Upper lobe of left lung (tissue), 6 donors: ENCODE data around the gene MORF4L1. TPM values are rescaled to one million over a fixed set of nuclear protein-coding genes. Genes with fewer than 3 reads are reported as not detected.
"Not testable (repeated sequence)": the region's sequence is repeated elsewhere in the genome, so short reads cannot be mapped to it uniquely, and the experiment has no call there.

Source experiments
- ATAC-seq, 2 donors: fragments of 200-7000 bp; cut with Tn5 transposase; one replicate each; pipeline ENCODE4 v1.9.1; 2022; ENCODE audit warnings: mild to moderate bottlenecking in 2 of 2, moderate library complexity in 2 of 2; ENCODE audit not compliant: low FRiP score in 2 of 2
- DNase-seq, 2 donors: peaks; one replicate each; pipeline ENCODE4 v3.0.0-alpha.2; 2019 to 2020
- H3K27ac ChIP-seq, 4 donors: fragments of 200-600 bp; sonication (generic); one replicate each; pipeline ENCODE4 v1.5.1; 2016 to 2019
- H3K27me3 ChIP-seq, 4 donors: fragments of 200-600 bp; sonication (generic); one replicate each; pipeline ENCODE4 v1.5.1; 2017 to 2019
- H3K36me3 ChIP-seq, 4 donors: fragments of 200-600 bp; sonication (generic); one replicate each; pipeline ENCODE4 v1.5.1; 2016 to 2019
- H3K4me1 ChIP-seq, 4 donors: fragments of 200-600 bp; sonication (generic); one replicate each; pipeline ENCODE4 v1.5.1; 2018 to 2019
- H3K4me3 ChIP-seq, 4 donors: fragments of 200-600 bp; sonication (generic); one replicate each; pipeline ENCODE4 v1.5.1; 2017 to 2019; ENCODE audit warnings: mild to moderate bottlenecking in 2 of 4, moderate library complexity in 1 of 4
- H3K9me3 ChIP-seq, 4 donors: fragments of 200-600 bp; sonication (generic); one replicate each; pipeline ENCODE4 v1.5.1; 2018 to 2019
- CTCF ChIP-seq, 6 experiments: fragments of 450-650 bp in 4 of 6; fragments of 200-600 bp in 2 of 6; sonication (generic) in 2 of 6; IDR thresholded peaks; one replicate each; pipeline ENCODE4 v1.5.1; 2016 to 2019; ENCODE audit warnings: antibody characterized with exemption in 6 of 6
- EP300 ChIP-seq, 4 donors: sonication (generic); formaldehyde crosslinking; IDR thresholded peaks; one replicate each; pipeline ENCODE4 v1.5.1; 2017; ENCODE audit warnings: antibody characterized with exemption in 4 of 4, control low read depth in 2 of 4
- POLR2A ChIP-seq, 4 donors: fragments of 450-650 bp; IDR thresholded peaks; one replicate each; pipeline ENCODE4 v1.5.1; 2016 to 2017; ENCODE audit warnings: antibody characterized with exemption in 4 of 4, mild to moderate bottlenecking in 2 of 4
- POLR2AphosphoS5 ChIP-seq, 2 donors: sonication (generic); formaldehyde crosslinking; IDR thresholded peaks; one replicate each; pipeline ENCODE4 v1.5.1; 2017; ENCODE audit warnings: antibody characterized with exemption in 2 of 2
- WGBS, 2 donors: methylation state at CpG; one replicate each; pipeline ENCODE4 v1.1.5; 2017 to 2018; 5-methylcytosine and 5-hydroxymethylcytosine counted together
- total RNA-seq, 6 donors: library from RNA; depleted of rRNA in 4 of 6; stranded (reverse); fragments of >200 nt in 4 of 6; gene quantifications; one replicate each; pipeline versions ENCODE4 v1.1.0 to v1.2.1, GENCODE V29; 2016 to 2021
- donor health status: DM: no; HTN: no; CAD: no; lungs with moderate emphysema.
- donor health status: DM: no; HTN: yes; CAD: no; lungs with severe emphysema.

The MORF4L1 gene
- total RNA-seq, 6 donors from 2014 or later = 202 to 462 (median 292) TPM

- TF ChIP-seq POLR2A (IDR thresholded peaks at IDR 0.05) (no peak), EP300 (IDR thresholded peaks at IDR 0.05) (no peak), POLR2AphosphoS5 (IDR thresholded peaks at IDR 0.05) (no peak), CTCF (IDR thresholded peaks at IDR 0.05) (no peak)
Measured at GRCh38 chr15:78889000-78889399, 16.3 kb downstream of the MORF4L1 start.

GRCh38 chr15:78893538-78893937, 20.8 kb downstream of the MORF4L1 start:
- H3K9me3 ChIP-seq = no peaks in the 10 kb centered on the region
- ATAC-seq (no peak), DNase-seq (no peak)

More at GRCh38 chr15:78889000-78889399, 16.3 kb downstream of the MORF4L1 start:
- Histone ChIP-seq H3K27me3 (no peaks in the 10 kb centered on the region), H3K36me3 (peaks cover 47 to 97% (median 62%) of the 10 kb centered on the region in 4 donors), H3K9me3 (no peaks in the 10 kb centered on the region), H3K4me1 (peaks cover 0 to 20% (median 0%) of the 10 kb centered on the region in 4 donors), H3K4me3 (no peak overlapping the region), H3K27ac (no peak overlapping the region)
- no peak for DNase-seq
- no peak for ATAC-seq
- WGBS, 2 donors = 65% methylated on average over 4 of the region's 4 CpGs

GRCh38 chr15:78895471-78895870, 22.8 kb downstream of the MORF4L1 start:
- no peak overlapping the region for H3K27ac ChIP-seq
- peaks cover 47 to 100% (median 69%) of the 10 kb centered on the region in 4 donors for H3K36me3 ChIP-seq
- TF ChIP-seq POLR2A (IDR thresholded peaks at IDR 0.05) = no peak
- no peak for TF ChIP-seq CTCF (IDR thresholded peaks at IDR 0.05)
- TF ChIP-seq POLR2AphosphoS5 (IDR thresholded peaks at IDR 0.05) = no peak
- no peak for TF ChIP-seq EP300 (IDR thresholded peaks at IDR 0.05)
- no peak for DNase-seq
- no peaks in the 10 kb centered on the region for H3K9me3 ChIP-seq
- WGBS, 2 donors = 69 to 77% methylated on average over 3 of the region's 3 CpGs
- no peak overlapping the region for H3K4me3 ChIP-seq
- H3K4me1 ChIP-seq = no peaks in the 10 kb centered on the region
- no peaks in the 10 kb centered on the region for H3K27me3 ChIP-seq
- ATAC-seq = no peak

More at GRCh38 chr15:78893538-78893937, 20.8 kb downstream of the MORF4L1 start:
- Histone ChIP-seq H3K36me3 (peaks cover 41 to 100% (median 62%) of the 10 kb centered on the region in 4 donors), H3K27ac (no peak overlapping the region), H3K4me1 (no peaks in the 10 kb centered on the region), H3K4me3 (no peak overlapping the region), H3K27me3 (no peaks in the 10 kb centered on the region)
- TF ChIP-seq POLR2AphosphoS5 (IDR thresholded peaks at IDR 0.05) = no peak
- TF ChIP-seq EP300 (IDR thresholded peaks at IDR 0.05) = no peak
- TF ChIP-seq POLR2A (IDR thresholded peaks at IDR 0.05) = no peak
- TF ChIP-seq CTCF (IDR thresholded peaks at IDR 0.05) = no peak
- WGBS, 2 donors = 81 to 85% methylated on average over 2 of the region's 2 CpGs

- Histone ChIP-seq H3K27me3 (no peaks in the 10 kb centered on the region), H3K36me3 (peaks cover 30 to 100% (median 65%) of the 10 kb centered on the region in 4 donors), H3K9me3 (no peaks in the 10 kb centered on the region), H3K4me1 (peaks cover 5 to 15% (median 12%) of the 10 kb centered on the region in 4 donors), H3K4me3 (no peak overlapping the region), H3K27ac (no peak overlapping the region)
- TF ChIP-seq EP300 (IDR thresholded peaks at IDR 0.05) = no peak
- TF ChIP-seq POLR2AphosphoS5 (IDR thresholded peaks at IDR 0.05) = no peak
- TF ChIP-seq POLR2A (IDR thresholded peaks at IDR 0.05) = no peak
- TF ChIP-seq CTCF (IDR thresholded peaks at IDR 0.05) = no peak
- ATAC-seq = no peak
- DNase-seq = no peak
- 77 to 87% methylated on average over 4 of the region's 4 CpGs for WGBS, 2 donors
Measured at GRCh38 chr15:78898540-78898939, 25.9 kb downstream of the MORF4L1 start.

GRCh38 chr15:78900819-78901533, 28.3 kb downstream of the MORF4L1 start:
- Histone ChIP-seq H3K36me3 (peaks cover 25 to 99% (median 63%) of the 10 kb centered on the region in 4 donors), H3K4me1 (peaks cover 5 to 23% (median 18%) of the 10 kb centered on the region in 4 donors), H3K27ac (peak overlapping the region in 1 of 4 donors; percentile 58)
- H3K4me3 ChIP-seq, H3K9me3 ChIP-seq, H3K27me3 ChIP-seq, DNase-seq, ATAC-seq: not testable (repeated sequence)
- 89 to 96% methylated on average over 14 of the region's 14 CpGs for WGBS, 2 donors
